Thymus (tissue), 11 donors: ENCODE measurements around the gene PDGFB. TPM values are rescaled to one million over a fixed set of nuclear protein-coding genes. Genes with fewer than 3 reads are reported as not detected.

ENCODE experiments used
- DNase-seq, 9 donors: peaks; one replicate each; pipeline ENCODE4 v3.0.0-alpha.2; 2013; ENCODE audit warnings: low spot score in 9 of 9, low read depth in 6 of 9, missing footprints in 1 of 9
- H3K27ac ChIP-seq, 2 donors: one replicate each; pipeline ENCODE4 v1.5.1; 2013; ENCODE audit warnings: control low read depth in 1 of 2, low read depth in 1 of 2, low read length in 1 of 2, mild to moderate bottlenecking in 1 of 2, moderate library complexity in 1 of 2
- H3K27me3 ChIP-seq, 2 donors: one replicate each; pipeline ENCODE4 v1.5.1; 2013; ENCODE audit warnings: low read length in 1 of 2; ENCODE audit not compliant: control insufficient read depth in 2 of 2, insufficient read depth in 1 of 2
- H3K36me3 ChIP-seq, 2 donors: one replicate each; pipeline ENCODE4 v1.5.1; 2013; ENCODE audit warnings: low read length in 1 of 2, mild to moderate bottlenecking in 1 of 2, moderate library complexity in 1 of 2; ENCODE audit not compliant: control insufficient read depth in 2 of 2, insufficient read depth in 2 of 2
- H3K4me1 ChIP-seq, 2 donors: one replicate each; pipeline ENCODE4 v1.5.1; 2013; ENCODE audit warnings: low read length in 2 of 2; ENCODE audit not compliant: control insufficient read depth in 2 of 2, insufficient read depth in 2 of 2
- H3K4me3 ChIP-seq, 2 donors: one replicate each; pipeline ENCODE4 v1.5.1; 2013; ENCODE audit warnings: low read length in 2 of 2, control low read depth in 1 of 2, mild to moderate bottlenecking in 1 of 2
- H3K9me3 ChIP-seq, 2 donors: one replicate each; pipeline ENCODE4 v1.5.1; 2013; ENCODE audit warnings: low read length in 1 of 2, mild to moderate bottlenecking in 1 of 2; ENCODE audit not compliant: control insufficient read depth in 2 of 2, insufficient read depth in 1 of 2
- WGBS: extraction: QIAGEN DNeasy Blood & Tissue Kit; methylation state at CpG from one replicate; pipeline ENCODE4 v1.1.7; 2013; 5-methylcytosine and 5-hydroxymethylcytosine counted together
- polyA plus RNA-seq: library from polyadenylated mRNA; stranded (reverse); fragments of 200-250 nt; gene quantifications from one replicate; pipeline ENCODE4 v1.2.3, GENCODE V29; 2013
- total RNA-seq: library from RNA; stranded (reverse); fragments of 120-200 nt; gene quantifications from one replicate; pipeline ENCODE4 v1.2.4, GENCODE V29; 2013
- donor health status: healthy.

The PDGFB gene
- total and polyA plus RNA-seq, 2 donors, result 1.6 to 4.3 TPM

DNA sequence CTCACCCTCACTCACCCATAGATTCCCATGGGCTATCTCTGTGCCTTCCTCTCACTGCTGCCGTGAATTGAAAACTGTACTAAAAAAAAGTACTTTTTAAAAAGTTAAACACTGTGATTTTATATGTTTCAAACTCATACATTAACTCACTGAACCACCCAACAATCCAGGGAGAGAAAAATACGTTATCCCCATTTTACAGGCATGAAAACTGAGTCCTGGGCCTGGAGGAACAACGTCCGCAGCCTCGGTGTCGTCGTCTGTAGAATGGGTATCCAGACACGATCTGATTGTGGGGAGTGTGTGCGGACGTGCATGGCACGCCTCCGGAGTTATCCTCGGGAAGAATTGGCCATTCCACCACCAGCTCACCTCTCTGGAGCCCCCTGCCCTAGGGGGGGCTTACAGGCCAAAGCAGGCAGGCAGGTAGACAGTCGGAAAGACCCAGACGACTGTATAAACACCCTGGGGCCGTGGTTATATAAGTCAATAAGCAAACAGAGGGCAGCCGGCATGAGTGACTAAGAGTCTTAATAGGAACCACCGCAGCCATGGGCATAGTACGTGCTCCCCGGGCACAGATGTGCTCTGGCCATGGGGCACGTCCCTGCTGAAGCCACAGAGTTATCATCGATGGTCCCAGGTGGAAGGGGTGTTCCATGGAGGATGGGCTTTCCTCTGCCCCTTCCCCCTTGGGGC, 7.1 kb upstream of the PDGFB start:
- H3K4me3 ChIP-seq, result no peak overlapping the region
- no peak overlapping the region for H3K27ac ChIP-seq
- H3K4me1 ChIP-seq, result peaks cover 0 to 2% of the 10 kb centered on the region in 2 donors
- no peaks in the 10 kb centered on the region for H3K36me3 ChIP-seq
- no peaks in the 10 kb centered on the region for H3K9me3 ChIP-seq
- DNase-seq, result no peak
- H3K27me3 ChIP-seq, result peaks cover 24 to 96% of the 10 kb centered on the region in 2 donors
- 82% methylated on average over 22 of the region's 22 CpGs for WGBS

DNA sequence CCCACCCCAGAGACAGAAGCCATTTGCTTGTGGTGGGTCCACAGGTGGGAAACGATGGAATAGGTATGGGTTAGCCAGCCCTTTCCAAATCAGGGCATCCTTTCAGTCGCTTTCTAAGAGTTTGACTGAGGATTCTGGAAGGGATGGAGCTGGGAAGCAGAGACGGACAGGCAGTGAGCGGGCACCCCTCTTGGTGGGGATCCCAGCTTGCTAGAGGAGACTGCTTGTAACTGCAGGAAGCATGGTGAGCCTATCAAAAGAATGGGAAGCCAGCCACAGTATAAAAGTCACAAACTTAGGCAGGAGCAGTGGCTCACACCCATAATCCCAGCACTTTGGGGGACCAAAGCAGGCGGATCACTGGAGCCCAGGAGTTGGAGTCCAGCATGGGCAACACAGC, 6.1 kb upstream of the PDGFB start:
- peaks cover 31 to 96% of the 10 kb centered on the region in 2 donors for H3K27me3 ChIP-seq
- DNase-seq, result no peak
- H3K9me3 ChIP-seq, result no peaks in the 10 kb centered on the region
- peaks cover 0 to 2% of the 10 kb centered on the region in 2 donors for H3K4me1 ChIP-seq
- WGBS, result 86% methylated on average over 5 of the region's 5 CpGs
- H3K4me3 ChIP-seq, result no peak overlapping the region
- no peaks in the 10 kb centered on the region for H3K36me3 ChIP-seq
- no peak overlapping the region for H3K27ac ChIP-seq

DNA sequence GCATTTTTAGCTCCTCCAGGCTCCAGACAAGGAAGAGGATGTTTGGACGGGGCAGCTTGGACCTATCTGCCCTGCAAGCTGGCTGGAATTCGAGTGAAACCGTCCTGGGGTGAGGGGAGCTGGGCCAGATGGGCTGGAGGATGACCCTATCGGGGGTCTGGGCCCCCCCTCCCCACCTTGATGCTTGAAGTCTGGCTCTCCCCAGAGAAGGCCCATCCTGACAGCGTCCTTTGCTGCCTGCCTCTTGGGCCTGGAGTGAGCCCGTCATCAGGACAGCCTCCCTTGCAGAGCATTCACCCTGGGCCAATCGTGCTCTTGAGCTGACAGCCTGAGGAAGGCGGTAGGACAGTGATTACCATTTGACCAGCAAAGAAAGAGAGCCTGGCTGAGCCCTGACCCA, 5.3 kb upstream of the PDGFB start:
- no peaks in the 10 kb centered on the region for H3K9me3 ChIP-seq
- no peaks in the 10 kb centered on the region for H3K36me3 ChIP-seq
- H3K4me3 ChIP-seq, result no peak overlapping the region
- H3K27ac ChIP-seq, result no peak overlapping the region
- no peak for DNase-seq
- H3K4me1 ChIP-seq, result peaks cover 0 to 3% of the 10 kb centered on the region in 2 donors
- WGBS, result 47% methylated on average over 8 of the region's 8 CpGs
- H3K27me3 ChIP-seq, result peaks cover 34 to 96% of the 10 kb centered on the region in 2 donors

DNA sequence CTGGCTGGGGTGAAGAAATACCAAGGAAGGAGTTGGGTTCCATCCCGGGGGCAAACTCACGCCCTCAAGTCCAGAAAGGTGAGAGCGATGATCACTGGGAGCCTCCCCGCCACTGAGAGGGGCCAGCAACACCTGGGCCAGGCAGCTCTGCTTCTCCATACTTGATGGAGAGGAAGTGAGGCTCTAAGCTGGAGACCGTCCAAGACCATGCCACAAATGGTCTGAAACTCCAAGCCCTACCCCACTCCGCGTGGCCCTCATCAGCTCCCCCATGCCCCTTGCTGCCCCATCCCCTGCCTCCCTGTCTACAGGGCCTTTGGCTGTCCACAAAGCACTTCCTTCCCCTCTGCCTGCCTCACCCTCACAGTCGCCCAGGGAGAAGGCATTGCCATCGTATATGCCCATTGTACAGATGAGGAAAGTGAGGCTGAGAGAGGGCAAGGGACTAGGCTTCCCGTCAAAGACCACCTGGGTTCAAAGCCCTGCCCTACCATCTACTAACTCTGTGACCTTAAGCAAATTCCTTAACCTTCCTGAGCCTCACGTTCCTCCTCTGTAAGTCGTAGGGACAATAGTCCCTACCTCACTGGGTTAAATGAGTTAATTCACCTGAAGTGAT, 4.4 kb upstream of the PDGFB start:
- 51% methylated on average over 12 of the region's 12 CpGs for WGBS
- no peak overlapping the region for H3K4me3 ChIP-seq
- H3K27me3 ChIP-seq, result peaks cover 40 to 95% of the 10 kb centered on the region in 2 donors
- no peaks in the 10 kb centered on the region for H3K9me3 ChIP-seq
- H3K4me1 ChIP-seq, result peaks cover 0 to 5% of the 10 kb centered on the region in 2 donors
- H3K27ac ChIP-seq, result no peak overlapping the region
- DNase-seq, result no peak
- H3K36me3 ChIP-seq, result no peaks in the 10 kb centered on the region

DNA sequence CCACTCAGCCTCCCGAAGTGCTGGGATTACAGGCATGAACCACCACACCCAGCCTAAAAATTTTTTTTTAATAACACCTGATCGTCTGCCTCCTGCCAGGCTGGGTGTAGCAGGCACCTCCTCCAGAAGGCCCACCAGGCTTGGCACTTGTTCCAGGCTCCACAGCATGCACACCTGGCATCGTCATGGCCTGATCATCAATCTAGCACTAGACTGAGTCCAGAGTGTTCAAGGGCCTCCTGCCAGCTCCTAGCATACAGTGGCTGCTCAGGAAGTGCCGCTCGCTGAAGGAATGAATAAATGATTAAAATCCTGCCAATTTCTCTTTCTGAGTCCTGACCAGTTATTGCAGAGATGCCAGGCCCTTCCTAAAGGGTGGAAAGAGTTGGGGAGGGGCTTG, 3.5 kb upstream of the PDGFB start:
- WGBS, result 74% methylated on average over 5 of the region's 5 CpGs
- Histone ChIP-seq H3K4me3 (no peak overlapping the region), H3K36me3 (no peaks in the 10 kb centered on the region), H3K9me3 (no peaks in the 10 kb centered on the region), H3K27ac (no peak overlapping the region), H3K27me3 (peaks cover 41 to 95% of the 10 kb centered on the region in 2 donors), H3K4me1 (peaks cover 0 to 7% of the 10 kb centered on the region in 2 donors)
- no peak for DNase-seq

DNA sequence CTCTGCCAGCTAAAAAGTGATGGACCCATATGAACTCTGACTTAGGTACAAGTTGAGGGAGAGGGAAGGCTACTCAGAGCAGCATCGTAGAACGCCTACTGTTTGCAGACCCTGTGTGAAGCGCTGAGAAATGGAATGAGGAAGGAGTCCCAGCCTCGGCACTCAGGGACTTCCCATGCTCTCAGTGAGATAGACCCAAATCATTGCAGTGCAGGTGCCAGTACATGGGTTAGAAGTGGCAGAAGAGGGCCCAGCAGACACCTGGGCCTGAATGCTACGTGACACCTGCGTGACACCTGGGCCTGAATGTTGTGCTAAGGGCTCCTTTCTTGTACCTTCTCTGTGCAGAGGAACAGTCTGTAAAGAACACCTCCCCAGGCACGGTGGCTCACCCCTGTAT, 2.6 kb upstream of the PDGFB start:
- no peak overlapping the region for H3K4me3 ChIP-seq
- no peak overlapping the region for H3K27ac ChIP-seq
- H3K9me3 ChIP-seq, result peaks cover 0 to 4% of the 10 kb centered on the region in 2 donors
- WGBS, result 80% methylated on average over 7 of the region's 7 CpGs
- peaks cover 45 to 95% of the 10 kb centered on the region in 2 donors for H3K27me3 ChIP-seq
- H3K36me3 ChIP-seq, result no peaks in the 10 kb centered on the region
- H3K4me1 ChIP-seq, result peaks cover 0 to 12% of the 10 kb centered on the region in 2 donors
- no peak for DNase-seq

DNA sequence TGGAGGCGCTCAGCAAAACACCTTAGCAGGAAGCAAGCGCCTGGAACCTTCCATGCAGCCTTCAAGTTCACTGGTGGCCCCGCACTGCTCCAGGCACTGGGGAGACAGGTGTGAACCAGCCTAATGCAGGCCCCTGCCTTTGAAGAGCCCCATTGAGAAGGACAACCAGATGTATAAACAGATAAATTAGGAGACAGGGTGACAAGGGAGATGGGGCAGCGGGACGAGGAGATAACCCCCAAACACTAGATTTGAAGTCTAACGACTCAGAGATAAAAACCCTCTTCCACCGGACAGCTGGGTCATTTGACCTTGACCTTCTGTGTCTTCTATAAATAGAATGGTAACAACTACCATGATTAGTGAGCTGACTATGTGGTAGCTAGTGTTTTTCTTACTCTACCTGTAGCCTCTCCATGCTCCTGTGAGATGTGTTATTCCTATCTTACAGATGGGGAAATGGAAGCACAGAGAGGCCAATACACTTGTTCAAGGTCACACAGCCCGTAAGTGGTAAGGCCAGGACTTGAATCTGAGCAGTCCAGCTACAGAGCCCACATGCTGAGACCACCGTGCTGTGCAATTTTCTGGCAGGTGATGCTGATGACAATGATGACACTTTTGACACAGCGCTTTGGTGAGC, 2.0 kb upstream of the PDGFB start:
- no peaks in the 10 kb centered on the region for H3K36me3 ChIP-seq
- peaks cover 0 to 4% of the 10 kb centered on the region in 2 donors for H3K9me3 ChIP-seq
- DNase-seq, result no peak
- no peak overlapping the region for H3K27ac ChIP-seq
- 77% methylated on average over 10 of the region's 10 CpGs for WGBS
- peaks cover 0 to 12% of the 10 kb centered on the region in 2 donors for H3K4me1 ChIP-seq
- peaks cover 49 to 93% of the 10 kb centered on the region in 2 donors for H3K27me3 ChIP-seq
- H3K4me3 ChIP-seq, result no peak overlapping the region

DNA sequence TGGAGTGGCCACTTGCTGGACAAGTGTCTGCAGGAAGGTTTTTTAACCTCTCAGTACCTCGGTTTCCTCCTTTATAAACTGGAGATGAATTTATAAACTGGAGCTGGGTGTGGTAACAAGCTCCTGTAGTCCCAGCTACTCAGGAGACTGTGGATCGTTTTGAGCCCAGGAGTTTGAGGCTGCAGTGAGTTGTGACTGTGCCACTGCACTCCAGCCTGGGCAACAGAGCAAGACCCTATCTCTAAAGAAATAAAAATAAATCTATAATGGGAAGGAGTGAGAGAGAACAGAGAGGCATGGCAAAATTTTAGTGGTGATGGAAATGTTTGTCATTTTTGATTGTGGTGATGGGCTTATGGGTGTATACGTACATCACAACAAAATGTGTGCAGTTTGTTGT, 1.4 kb upstream of the PDGFB start:
- Histone ChIP-seq H3K4me1 (peaks cover 0 to 18% of the 10 kb centered on the region in 2 donors), H3K9me3 (peaks cover 0 to 6% of the 10 kb centered on the region in 2 donors), H3K36me3 (no peaks in the 10 kb centered on the region), H3K27me3 (peaks cover 52 to 93% of the 10 kb centered on the region in 2 donors), H3K4me3 (no peak overlapping the region), H3K27ac (no peak overlapping the region)
- DNase-seq, result no peak
- 87% methylated on average over 3 of the region's 3 CpGs for WGBS
